Hindlimb muscle (tissue), 1 donor: ENCODE measurements around the gene IKBKG. TPM values are rescaled to one million over a fixed set of nuclear protein-coding genes. Genes with fewer than 3 reads are reported as not detected.
"Not testable (repeated sequence)": the region's sequence is repeated elsewhere in the genome, so short reads cannot be mapped to it uniquely, and the experiment has no call there.

Experiments used
- DNase-seq: peaks from one replicate; pipeline ENCODE4 v3.0.0-alpha.2; 2013
- polyA plus RNA-seq: library from polyadenylated mRNA; unstranded; fragments of 120-200 nt; gene quantifications from one replicate; pipeline ENCODE4 v1.2.1, GENCODE V29; 2013; ENCODE audit not compliant: insufficient read length

Gene IKBKG
- polyA plus RNA-seq, 1 donor, result 14.4 TPM

DNA sequence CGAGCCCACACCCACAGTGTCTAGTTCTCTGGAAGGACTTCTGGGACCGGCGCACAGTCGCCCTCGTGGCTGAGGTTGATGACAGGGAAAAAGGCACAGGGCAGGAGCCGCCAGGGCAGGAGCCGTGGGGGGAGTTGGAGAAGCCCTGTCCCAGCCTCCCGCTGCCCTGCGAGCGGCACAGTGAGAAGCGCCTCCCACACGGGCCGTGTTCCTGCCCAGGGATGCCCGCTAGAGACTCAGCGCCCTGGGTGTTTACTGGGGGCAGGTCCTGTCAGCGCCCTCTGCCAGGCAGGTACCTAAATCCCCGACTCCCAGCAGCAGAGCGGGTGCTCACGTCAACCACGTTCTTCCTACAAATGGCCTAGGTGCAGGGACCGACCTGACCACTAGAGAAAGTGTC, 11.5 kb downstream of the IKBKG start:
- not testable (repeated sequence) for DNase-seq

DNA sequence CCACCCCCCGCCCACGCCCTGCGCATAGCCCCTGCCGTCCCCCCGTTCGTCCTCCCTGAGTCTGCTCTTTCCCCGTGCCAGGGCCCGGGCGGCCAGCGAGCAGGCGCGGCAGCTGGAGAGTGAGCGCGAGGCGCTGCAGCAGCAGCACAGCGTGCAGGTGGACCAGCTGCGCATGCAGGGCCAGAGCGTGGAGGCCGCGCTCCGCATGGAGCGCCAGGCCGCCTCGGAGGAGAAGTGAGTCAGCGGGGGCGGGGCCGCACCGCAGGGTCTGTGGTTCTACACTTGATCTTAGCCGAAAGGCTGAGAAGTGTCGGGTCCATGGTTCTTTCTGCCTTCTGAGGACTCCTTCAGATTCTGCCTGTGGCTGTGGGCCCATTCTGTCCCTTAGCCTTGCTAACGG, 12.9 kb downstream of the IKBKG start:
- not testable (repeated sequence) for DNase-seq

DNA sequence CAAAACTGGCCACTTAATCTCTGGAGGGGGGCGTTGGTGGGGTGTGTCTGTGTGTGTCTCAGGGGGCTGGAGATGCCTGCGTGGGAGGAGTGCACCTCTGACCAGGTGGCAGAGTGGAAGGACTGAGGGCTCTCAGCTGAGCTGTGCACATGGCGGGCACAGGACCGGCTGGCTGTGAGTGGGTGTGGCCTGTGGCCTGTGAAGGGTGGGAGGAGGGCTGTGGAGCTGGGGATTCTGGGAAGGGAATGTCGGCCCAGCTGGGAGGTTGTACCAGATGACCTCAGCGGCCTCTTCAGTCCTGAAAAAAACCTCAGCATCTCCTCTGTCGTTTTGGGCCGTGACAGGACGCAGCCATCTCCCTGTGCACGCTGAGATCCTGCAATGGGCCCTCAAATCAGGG, 14.9 kb downstream of the IKBKG start:
- DNase-seq, result not testable (repeated sequence)

DNA sequence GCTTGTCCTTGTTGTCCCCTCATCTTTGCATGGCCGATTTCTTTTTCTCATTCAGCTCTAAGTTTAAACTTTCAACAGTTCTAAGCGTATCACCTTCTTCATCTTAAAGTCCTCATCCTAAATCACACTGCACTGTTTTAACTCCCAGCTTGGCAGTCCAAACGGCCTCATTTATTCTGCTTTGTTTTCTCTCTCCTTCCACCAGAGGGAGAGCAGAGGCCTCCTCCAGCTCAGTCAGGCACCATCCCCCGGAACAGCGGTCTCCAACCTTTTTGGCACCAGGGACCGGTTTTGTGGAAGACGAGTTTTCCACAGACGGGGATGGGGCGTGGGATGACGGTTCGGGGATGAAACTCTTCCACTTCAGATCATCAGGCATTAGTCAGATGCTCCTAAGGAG, 22.9 kb downstream of the IKBKG start:
- not testable (repeated sequence) for DNase-seq

DNA sequence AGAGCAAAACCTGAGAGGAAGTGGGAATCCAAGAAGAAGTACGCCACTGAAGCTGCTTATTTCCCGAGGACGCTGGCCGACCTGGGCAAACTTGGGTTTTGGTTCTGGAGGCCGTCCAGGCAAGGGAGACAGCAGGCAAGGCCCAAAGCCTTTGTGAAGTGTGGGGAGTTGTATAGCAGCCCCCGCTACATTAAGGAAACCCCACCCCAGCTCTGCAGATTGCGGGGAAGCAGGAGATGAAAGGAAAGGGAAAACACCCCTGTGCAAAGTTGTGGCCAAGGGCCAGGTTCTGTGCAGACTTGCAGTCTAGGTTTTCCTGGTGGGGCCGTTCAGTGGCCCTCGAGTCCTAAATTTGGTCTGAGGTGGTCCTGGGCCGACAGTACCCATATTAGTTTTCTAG, 25.6 kb downstream of the IKBKG start:
- not testable (repeated sequence) for DNase-seq

DNA sequence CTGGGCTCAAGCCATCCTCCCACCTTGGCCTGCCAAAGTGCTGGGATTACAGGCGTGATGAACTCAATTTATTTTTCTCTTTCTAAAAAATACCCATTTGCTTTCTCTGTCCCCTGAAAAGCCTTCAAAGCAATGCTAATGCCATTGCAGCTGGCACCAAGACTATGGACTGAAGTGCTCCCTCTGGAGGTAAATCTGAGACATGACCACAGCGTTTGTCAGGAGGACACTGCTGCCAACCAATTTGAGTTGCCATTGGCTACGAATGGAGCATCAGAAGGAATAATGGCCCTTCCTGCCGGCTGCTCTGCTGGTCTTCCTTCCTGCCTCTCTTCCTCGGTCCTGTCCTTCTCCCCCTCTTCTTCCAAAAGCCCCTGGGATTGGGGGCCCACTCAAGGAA, 27.7 kb downstream of the IKBKG start:
- not testable (repeated sequence) for DNase-seq

DNA sequence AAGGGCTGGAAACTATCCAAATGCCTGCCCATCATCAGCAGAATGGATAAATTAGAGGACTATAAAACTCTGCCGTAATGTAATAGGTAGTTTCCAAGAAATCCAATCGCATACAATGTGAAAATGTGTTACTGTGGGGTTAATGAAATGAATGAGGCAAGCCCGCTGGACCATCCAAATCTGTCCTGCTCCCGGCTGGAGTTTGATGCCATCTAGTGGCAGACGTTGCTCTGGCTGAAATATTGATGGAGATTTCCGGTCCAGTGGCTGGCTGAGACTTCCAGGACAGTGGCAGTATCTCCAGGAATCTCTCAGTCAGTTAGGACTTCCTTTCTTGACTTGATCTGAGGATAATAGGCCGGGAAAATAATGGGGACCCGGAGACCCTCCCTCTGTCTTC, 35.6 kb downstream of the IKBKG start:
- not testable (repeated sequence) for DNase-seq

DNA sequence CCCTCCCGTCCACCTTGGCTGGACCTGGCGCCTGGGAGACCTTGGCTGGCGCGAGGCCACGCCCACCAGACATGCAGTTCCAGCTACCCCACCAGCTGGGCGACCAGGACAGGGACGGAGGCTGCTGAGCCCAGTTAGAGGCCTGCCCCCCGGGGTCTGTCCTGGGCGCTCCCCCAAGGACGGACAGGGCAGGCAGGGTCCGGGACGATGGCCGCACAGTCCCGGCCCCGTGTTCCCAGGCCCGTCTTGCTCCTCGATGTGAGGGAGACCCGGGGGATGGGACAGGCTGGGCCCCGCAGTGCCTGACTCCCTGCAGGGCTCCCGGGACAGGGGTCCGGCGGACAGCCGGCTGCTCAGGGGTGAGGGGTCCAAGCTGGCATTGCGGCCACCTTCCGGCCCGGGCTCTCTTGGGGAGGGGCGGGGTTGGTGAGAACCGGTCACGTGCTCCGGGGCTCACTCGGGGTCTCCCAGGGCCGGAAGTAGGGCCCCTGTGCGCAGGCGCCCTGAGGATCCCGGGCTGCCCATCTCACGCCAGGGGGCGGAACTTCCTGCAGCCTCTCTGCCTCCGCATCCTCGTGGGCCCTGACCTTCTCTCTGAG, 37.3 kb downstream of the IKBKG start, which contains the start of gene CTAG1A:
Gene CTAG1A, plus strand, starts transcription at position 549 of the 599 bp plus-strand sequence. CDS start 74 bp downstream, outside the sequence.
- not testable (repeated sequence) for DNase-seq

DNA sequence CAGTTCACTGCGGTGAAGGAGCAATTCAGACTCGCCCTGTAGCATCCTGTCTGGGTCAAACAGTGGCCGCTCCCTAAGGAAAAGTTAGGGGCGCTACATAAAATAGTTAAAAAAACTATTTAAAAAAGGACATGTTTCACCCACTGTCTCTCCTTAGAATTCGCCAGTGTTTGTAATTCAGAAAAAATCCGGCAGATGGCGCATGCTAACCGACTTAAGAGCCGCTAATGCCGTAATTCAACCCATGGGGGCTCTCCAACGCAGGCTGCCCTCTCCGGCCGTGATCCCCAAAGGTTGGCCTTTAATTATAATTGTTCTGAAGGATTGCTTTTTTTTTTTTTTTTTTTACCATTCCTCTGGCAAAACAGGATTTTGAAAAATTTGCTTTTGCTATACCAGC, 43.0 kb downstream of the IKBKG start:
- DNase-seq, result not testable (repeated sequence)

DNA sequence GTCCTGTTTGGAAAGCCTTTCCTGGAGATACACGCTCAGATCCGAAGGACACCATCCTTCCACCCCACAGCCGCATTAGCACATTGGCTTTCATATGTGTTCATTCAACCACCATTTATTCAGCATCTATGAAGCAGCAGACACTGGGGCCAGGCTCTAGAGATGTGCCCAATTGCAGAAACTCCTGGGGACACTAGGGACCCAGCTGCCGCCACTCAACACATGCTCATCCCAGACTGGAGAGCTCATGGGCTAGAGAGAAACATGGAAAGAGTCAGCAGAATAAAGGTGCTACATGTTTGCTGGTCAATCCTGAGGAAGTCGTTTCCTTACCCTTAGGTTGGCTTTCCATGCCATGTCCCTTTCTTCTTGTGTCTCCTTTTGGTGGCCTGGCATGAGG, 45.1 kb downstream of the IKBKG start:
- DNase-seq, result no peak

DNA sequence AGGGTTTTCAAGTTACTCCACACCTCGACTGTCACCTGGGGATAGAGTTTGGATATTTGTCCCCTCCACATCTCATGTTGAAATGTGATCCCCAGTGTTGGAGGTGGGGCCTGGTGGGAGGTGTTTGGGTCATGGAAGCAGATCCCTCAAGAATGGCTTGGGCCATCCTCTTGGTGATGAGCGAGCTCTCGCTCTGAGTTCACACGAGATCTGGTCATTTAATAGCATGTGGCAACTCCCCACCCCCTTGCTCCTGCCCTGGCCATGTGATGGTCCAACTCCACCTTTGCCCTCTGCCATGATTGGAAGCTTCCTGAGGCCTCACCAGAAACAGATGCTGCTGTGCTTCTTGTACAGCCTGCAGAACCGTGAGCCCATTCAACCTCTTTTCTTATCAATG, 45.8 kb downstream of the IKBKG start:
- DNase-seq, result no peak

DNA sequence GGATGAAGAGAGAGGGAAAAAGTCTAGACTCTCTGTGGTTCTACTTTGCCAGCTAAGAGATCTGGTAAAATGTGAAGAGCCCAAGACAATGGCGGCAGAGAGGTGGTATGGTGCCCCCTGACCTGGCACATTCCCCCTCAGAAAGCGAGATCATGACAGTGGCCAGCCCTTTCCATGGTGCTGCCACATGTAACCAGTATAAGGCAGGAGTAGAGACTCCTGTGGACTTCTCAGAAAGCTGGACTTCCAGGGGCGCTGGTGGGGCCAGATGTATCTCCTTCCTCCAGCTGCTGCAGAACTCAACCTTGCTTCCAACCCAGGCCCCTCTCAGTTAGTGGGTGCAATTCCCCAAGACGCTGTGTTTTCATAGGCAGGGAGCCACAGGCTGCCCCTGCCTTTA, 47.1 kb downstream of the IKBKG start:
- DNase-seq, result no peak

DNA sequence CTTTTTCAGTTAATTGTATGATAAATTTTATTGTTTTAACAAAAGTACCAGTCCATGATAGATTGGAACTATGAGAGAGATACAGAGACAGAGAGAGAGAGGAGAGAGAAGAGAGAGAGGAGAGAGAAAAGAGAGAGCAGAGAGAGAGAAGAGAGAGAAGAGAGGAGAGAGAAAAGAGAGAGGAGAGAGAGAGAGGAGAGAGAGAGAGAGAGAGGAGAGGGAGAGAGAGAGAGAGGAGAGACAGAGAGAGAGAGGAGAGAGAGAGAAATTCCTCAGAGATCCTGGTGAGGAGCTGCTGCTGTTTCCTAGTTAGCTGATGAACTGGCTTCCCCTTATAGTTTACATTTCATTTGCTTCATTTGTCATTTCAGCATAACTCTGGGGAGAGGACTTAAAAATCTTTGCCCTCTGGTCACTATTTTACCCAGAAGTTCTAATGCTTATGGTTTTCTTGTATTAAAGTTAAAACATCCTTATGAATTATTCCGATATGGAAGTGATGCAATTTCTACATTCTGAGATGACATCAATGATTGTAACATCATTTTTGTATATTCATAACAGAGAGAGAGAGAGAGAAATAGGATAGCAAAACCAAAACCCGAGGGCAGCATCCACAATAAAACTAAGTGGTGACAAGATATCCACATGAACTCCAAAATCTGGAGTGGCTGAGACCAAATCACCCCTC, 48.3 kb downstream of the IKBKG start:
- DNase-seq, result no peak

DNA sequence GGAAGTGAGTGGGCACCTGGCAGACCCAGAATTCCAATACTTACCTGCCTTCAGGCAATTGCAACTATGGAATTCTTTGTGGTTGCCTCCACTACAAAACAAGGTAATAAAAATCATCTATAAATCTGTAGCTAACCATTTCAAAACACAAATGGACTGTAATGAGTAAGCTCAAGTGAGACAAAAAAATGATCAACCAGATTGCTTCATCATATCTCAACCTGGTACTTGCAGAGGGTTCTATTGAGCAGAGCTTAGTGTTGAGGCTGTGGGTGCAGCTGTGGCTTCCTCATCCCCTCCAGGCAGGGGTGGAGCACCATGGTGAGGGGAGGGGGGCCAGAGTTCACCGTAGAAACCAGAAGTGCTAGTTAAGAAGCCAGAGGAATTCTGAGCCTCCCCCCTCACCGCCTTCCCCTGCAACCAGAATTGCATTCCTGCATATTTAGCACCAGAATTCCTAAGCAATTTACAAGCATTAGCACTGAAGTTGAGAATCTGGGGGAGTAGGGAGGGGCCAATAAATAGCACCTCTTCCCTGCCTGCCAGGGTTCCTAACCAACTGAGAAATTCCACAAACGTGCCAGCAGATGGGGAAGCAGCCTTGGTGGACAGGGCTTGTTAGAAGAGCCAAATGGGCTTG, 49.0 kb downstream of the IKBKG start:
- no peak for DNase-seq

DNA sequence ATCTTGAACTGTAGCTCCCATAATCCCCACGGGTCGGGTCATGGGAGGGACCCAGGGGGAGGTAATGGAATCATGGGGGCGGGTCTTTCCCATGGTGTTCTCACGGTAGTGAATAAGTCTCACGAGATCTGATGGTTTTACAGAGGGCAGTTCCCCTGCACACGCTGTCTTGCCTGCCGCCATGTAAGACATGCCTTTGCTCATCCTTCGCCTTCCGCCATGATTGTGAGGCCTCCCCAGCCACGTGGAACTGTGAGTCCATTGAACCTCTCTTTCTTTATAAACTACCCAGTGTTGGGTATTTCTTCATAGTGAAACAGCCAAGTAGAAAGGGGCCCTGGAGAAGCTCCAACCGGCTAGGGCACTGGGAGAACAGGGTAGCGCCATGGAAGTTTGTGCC, 49.8 kb downstream of the IKBKG start:
- no peak for DNase-seq

DNA sequence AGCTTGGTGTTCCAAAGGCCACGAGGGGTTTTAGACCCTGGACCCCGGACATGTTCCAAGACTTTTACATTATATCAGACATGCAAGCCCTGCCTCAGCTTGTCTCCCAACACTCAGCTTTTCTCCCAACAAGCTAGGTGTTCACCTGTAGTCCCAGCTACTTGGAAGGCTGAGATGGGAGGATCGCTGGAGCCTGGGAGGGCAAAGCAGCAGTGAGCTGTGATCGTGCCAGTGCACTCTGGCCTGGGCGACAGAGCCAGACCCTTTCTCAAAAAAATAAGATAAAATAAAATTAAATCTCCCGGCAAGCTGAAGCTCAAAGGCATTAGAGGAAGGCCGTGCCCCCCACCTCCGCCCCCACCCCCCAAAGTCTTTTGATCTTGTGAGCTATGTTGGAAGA, 51.2 kb downstream of the IKBKG start:
- DNase-seq, result no peak

DNA sequence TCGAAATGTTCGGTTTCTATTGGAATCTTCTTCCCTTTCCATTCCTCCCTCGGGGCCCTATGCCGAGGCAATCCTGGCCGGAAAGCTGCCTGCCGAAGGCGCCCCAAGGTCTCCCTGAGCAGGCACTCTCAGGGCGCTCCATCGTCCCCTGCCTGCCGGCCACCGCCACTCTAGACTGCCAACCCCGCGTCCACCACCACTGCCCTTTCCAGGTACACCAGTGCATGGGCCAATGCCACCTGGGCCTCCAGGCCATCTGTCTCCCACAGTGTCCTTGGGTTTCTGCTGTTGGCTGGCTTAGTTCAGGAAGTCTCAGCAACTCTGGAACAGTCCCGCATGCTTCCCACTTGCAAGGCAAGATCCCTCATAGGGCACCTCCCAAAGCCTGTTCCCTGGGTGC, 52.1 kb downstream of the IKBKG start:
- DNase-seq, result no peak

DNA sequence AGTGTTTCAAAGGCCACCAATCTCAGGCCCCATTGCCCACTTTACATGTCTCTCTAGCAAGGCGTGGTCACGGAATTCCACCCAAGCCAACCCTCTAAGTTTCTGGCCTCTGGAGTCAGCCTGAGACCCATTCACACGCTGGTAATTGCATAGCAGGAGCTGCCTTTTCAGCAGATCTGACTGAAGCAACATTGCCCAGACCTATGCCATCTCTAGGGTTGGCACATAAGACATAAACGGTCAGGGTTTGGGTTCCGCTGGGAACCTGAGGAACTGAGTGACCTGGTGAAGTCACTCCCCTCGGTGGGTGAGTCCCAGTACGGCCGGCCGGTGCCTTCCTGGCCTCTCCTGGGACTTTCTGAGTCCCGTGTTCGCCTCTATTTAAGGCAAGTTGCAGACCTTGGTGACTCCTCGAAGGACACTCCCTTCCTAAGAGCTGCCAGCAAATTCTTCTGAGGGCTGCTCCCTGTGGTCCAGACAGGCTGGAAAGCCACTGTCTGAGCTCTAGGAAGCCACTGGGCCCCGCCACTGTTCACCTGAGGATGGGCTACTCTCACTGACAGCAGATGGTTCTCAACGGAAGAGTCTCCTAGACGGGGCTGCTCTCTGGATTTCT, 53.4 kb downstream of the IKBKG start:
- no peak for DNase-seq

DNA sequence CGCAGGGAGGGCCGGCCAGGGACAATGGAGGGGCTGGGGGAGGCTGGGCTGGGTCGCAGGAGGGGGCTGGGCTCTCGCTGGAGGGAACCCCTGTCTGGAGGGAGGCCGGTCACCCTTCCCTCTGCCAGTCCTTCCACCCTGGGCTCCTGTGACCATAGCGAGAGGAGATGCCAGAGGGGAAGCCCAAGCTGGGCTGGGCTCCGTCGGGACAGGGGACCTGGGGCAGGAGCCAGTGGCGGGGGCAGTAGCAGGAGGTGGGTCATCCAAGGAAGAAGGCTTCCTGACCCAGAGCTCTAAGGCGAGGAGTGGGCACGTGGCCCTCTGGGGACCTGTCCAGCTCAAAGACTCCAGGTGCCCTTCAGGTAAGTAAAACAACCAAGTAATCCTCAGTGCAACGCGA, 54.8 kb downstream of the IKBKG start:
- DNase-seq, result no peak

DNA sequence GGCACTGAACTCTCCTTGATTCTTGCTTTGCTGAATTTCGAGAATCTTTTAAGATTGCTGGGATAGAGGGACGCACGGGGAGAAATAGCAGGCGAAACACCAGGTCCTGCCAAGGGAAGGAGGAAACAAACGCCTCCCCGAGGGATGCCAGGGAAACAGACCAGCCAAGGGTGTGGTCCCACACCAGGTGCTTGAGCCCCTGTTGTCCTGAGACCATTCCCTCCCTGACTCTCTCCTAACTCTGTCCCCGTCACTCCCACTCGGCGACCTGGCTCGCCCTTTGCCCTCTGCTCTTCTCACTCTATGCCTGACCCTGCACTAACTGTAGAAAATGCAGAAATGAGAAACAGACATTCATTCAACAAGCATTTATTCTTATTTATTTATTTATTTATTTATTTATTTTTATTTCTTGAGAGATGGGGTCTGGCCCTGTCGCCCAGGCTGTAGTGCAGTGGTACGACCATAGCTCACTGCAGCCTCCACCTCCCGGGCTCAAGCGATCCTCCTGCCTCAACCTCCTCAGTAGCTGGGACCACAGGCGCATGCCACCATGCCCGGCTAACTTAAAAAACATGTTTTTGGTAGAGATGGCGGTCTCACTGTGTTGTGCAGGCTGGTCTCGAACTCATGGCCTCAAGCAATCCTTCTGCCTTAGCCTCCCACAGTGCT, 55.5 kb downstream of the IKBKG start:
- DNase-seq, result no peak

DNA sequence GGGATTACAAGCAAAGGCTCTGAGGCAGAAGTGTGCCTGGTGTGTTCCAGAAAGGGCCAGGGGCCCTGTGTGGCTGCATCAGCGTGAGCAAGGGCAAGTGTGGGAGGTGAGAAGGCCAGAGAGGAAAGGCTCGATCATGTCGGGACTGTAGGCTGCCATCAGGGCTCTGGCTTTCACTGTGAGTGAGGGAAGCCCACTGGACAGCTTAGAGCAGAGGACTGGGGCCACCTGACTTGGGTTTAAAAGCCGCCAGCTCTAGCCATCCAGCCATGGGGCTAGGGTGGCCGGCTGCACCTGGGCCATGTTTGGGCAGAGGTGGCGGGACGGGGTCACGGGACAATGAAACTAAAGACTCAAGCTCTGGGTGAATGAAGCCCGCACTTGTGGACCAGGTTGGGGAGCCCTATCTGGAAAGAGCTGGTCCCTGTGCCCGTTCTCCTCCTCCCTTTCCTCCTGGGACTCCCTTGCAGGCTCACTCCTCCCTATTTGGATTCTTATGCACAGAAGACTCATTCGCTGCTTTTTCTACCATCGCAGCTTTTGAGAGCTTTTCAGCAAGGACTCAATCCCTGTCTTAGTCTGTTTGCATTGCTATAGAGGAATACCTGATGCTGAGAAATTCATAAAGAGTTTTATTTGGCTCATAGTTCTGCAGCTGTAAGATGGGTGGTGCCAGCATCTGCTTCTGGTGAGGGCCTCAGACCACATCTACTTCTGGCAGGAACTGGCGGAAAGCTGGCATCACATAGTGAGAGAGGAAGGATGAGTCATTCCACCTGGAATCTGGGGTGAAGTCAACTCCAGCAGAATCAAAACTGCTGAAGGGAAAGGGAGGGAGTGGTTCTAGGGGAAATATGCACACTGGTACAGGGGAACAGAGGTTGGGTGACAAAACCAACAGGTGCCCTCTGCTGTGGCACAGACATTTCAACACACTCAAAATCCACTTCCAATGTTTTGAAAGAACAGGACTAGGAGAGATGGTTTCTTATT, 56.3 kb downstream of the IKBKG start:
- DNase-seq, result peak; percentile 16

DNA sequence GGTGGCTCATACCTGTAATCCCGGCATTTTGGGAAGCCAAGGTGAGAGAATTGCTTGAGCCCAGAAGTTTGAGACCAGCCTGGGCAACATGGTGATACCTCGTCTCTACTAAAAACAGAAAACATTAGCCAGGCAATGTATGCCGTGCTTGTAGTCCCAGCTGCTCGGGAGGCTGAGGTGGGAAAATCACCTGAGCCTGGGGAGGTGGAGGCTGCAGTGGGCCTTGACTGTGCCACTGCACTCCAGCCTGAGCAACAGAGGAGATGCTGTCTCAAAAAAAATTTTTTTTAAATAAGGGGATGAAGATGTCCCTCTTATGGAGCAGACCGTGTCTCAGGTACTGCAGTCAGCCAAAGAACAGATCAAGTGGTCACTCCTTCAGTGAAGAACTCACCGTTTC, 58.1 kb downstream of the IKBKG start:
- no peak for DNase-seq
